LNCaP clone FGC (cell line): ENCODE results near the gene NELL1.

Source experiments
- DNase-seq: peaks from one replicate; pipeline ENCODE4 v3.0.0-alpha.2; 2011; ENCODE audit warnings: low read depth
- H3K4me3 ChIP-seq: 2 replicates; pipeline ENCODE4 v1.5.1; 2011; ENCODE audit warnings: mild to moderate bottlenecking, low read depth, low read length, control low read depth
- CTCF ChIP-seq: IDR thresholded peaks from 2 replicates; pipeline ENCODE4 v1.5.1; 2012; ENCODE audit warnings: mild to moderate bottlenecking; ENCODE audit not compliant: control insufficient read depth, insufficient read depth; ENCODE audit errors: extremely low read depth

NELL1 gene

GRCh38 chr11:20672575-20672974 is 3.2 kb downstream of the NELL1 start:
- DNase-seq, result no peak
- H3K4me3 ChIP-seq, result no peak overlapping the region
- peak; percentile 52 for TF ChIP-seq CTCF

GRCh38 chr11:20676658-20677057 is 7.3 kb downstream of the NELL1 start:
- no peak for DNase-seq
- H3K4me3 ChIP-seq, result no peak overlapping the region
- TF ChIP-seq CTCF, result no peak

- DNase-seq, result no peak
- TF ChIP-seq CTCF, result no peak
- no peak overlapping the region for H3K4me3 ChIP-seq
Measured at GRCh38 chr11:20688761-20689160, 19.4 kb downstream of the NELL1 start.

- TF ChIP-seq CTCF, result no peak
- H3K4me3 ChIP-seq, result no peak overlapping the region
- no peak for DNase-seq
Measured at GRCh38 chr11:20707876-20708275, 38.5 kb downstream of the NELL1 start.

GRCh38 chr11:20712912-20713311 is 43.5 kb downstream of the NELL1 start:
- no peak for DNase-seq
- H3K4me3 ChIP-seq, result no peak overlapping the region

GRCh38 chr11:20715464-20715863 is 46.1 kb downstream of the NELL1 start:
- TF ChIP-seq CTCF, result no peak
- no peak overlapping the region for H3K4me3 ChIP-seq
- no peak for DNase-seq

More at GRCh38 chr11:20712912-20713311, 43.5 kb downstream of the NELL1 start:
- TF ChIP-seq CTCF, result no peak

- no peak for DNase-seq
- H3K4me3 ChIP-seq, result no peak overlapping the region
- no peak for TF ChIP-seq CTCF
Measured at GRCh38 chr11:20715931-20716330, 46.5 kb downstream of the NELL1 start.
